ENCODE measurements around the gene SCN1B. TPM values are rescaled to one million over a fixed set of nuclear protein-coding genes. Genes with fewer than 3 reads are reported as not detected.

The SCN1B gene
- polyA plus RNA-seq, 2 of the 4 experiments (the other 2 are of a cell fraction), result 11.0 to 11.3 TPM

DNA sequence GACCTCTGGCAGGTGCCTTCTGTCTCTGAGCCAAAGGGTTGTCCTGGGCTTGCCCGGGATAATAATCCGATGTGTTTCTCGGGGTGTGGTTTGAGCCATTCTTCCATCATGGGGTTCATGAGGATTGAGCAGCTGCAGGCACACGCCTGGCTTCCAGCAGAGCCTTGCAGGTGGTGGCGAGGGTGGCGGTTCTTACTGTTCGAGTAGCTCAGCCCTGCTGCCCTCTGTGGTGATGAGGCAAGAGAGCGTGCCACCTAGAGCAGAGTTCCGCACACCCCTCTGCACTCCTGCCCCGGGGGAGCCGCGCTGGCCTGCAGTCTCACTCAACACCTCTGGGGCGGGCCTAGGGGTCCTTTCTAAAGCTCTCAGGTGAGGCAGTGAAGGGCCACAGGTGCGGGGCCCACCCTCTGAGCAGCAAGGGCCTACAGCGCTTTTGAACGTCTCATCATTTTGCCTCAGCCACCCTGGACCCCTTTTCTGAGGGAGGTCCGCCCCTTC is 3.8 kb downstream of the SCN1B start:
- DNase-seq (ENCODE audit: low read depth in 1 of 2, low spot score in 1 of 2) (no peak), ATAC-seq (no peak), FAIRE-seq (no peak)
- H3K9me3 ChIP-seq, result no peaks in the 10 kb centered on the region
- H3K4me1 ChIP-seq, result peaks cover 8% of the 10 kb centered on the region
- POLR2A ChIA-PET, result no interaction called here
- no peak overlapping the region for H3K27ac ChIP-seq
- no peak overlapping the region for H3K4me2 ChIP-seq
- CTCF ChIA-PET, result interaction anchor here (0.9 to 48.0 kb wide), 8 partner anchors 13 to 108 kb away, joined by 3 to 1860 read pairs (median 6); partner anchors contain the start of genes FXYD7, GRAMD1A, LGI4 and ZNF792
- TF ChIP-seq TFCP2L1 (CRISPR knock-in tag; IDR thresholded peaks at IDR 0.05) (no peak), ZNF302 (CRISPR knock-in tag; IDR thresholded peaks at IDR 0.05) (no peak), HOXB13 (CRISPR knock-in tag; IDR thresholded peaks at IDR 0.05; ENCODE audit: low read depth) (no peak), EHMT2 (IDR thresholded peaks at IDR 0.05; ENCODE audit: low read depth) (no peak), CHD4 (IDR thresholded peaks at IDR 0.05; ENCODE audit: borderline replicate concordance) (no peak), ESRRA (IDR thresholded peaks at IDR 0.05; ENCODE audit: borderline replicate concordance, low read length) (no peak)
- TF ChIP-seq, protein P1, sequence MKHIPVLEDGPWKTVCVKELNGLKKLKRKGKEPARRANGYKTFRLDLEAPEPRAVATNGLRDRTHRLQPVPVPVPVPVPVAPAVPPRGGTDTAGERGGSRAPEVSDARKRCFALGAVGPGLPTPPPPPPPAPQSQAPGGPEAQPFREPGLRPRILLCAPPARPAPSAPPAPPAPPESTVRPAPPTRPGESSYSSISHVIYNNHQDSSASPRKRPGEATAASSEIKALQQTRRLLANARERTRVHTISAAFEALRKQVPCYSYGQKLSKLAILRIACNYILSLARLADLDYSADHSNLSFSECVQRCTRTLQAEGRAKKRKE (CRISPR knock-in tag; IDR thresholded peaks at IDR 0.05; ENCODE audit: low read depth), result no peak
- TF ChIP-seq, protein P2, sequence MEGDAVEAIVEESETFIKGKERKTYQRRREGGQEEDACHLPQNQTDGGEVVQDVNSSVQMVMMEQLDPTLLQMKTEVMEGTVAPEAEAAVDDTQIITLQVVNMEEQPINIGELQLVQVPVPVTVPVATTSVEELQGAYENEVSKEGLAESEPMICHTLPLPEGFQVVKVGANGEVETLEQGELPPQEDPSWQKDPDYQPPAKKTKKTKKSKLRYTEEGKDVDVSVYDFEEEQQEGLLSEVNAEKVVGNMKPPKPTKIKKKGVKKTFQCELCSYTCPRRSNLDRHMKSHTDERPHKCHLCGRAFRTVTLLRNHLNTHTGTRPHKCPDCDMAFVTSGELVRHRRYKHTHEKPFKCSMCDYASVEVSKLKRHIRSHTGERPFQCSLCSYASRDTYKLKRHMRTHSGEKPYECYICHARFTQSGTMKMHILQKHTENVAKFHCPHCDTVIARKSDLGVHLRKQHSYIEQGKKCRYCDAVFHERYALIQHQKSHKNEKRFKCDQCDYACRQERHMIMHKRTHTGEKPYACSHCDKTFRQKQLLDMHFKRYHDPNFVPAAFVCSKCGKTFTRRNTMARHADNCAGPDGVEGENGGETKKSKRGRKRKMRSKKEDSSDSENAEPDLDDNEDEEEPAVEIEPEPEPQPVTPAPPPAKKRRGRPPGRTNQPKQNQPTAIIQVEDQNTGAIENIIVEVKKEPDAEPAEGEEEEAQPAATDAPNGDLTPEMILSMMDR (IDR thresholded peaks at IDR 0.05), result no peak
- H3K4me3 ChIP-seq, result no peak overlapping the region
- WGBS (ENCODE audit: missing lambda C conversion rate), result 93% methylated on average over 17 of the region's 17 CpGs

DNA sequence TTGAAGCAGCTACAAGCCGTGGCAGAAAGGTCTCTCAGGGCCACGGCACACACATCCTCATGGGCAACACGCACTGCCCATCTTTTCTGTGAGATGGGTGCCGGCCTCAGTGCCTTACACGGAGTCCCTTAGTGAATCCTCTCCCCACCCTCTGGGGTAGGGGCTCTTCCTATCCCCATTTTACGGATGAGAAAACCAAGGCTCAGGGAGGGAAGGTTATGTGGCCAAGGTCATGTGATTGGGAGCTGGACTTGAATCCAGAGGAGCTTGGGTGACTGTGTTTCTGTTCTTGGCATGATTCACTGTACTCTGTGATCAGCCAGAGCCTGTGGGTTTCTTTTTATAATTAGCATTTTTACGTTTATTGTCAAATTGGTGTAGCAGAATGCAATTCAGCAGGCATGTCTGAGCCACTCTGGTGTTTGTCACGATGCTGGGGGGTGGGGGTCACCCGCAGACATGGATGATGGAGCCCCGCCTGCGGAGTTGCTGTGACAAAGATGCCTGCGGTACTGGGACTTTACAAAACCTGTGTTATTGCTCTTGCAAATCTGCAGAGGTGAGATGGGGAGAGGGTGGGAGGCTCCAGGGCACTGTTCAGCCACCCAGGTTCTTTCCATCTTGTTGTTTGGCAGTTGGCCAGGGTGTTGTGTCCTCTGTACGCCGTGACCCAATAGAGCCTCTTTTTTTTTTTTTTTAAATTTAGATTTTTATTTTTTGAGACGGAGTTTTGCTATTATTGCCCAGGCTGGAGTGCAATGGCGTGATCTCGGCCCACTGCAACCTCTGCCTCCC is 4.5 kb downstream of the SCN1B start:
- Histone ChIP-seq H3K4me2 (no peak overlapping the region), H3K4me1 (peaks cover 2% of the 10 kb centered on the region), H3K9me3 (no peaks in the 10 kb centered on the region), H3K4me3 (no peak overlapping the region), H3K27ac (no peak overlapping the region)
- WGBS (ENCODE audit: missing lambda C conversion rate), result 89% methylated on average over 17 of the region's 17 CpGs
- no peak for FAIRE-seq
- no peak for ATAC-seq
- ChIA-PET CTCF (interaction anchor here (0.9 to 48.0 kb wide), 8 partner anchors 13 to 108 kb away, joined by 3 to 1860 read pairs (median 6); partner anchors contain the start of genes FXYD7, GRAMD1A, LGI4 and ZNF792), POLR2A (no interaction called here)
- TF ChIP-seq, protein P1 (CRISPR knock-in tag; IDR thresholded peaks at IDR 0.05; ENCODE audit: low read depth), result no peak
- peak; percentile 87 for TF ChIP-seq ESRRA (IDR thresholded peaks at IDR 0.05; ENCODE audit: borderline replicate concordance, low read length)
- no peak for DNase-seq (ENCODE audit: low read depth in 1 of 2, low spot score in 1 of 2)

DNA sequence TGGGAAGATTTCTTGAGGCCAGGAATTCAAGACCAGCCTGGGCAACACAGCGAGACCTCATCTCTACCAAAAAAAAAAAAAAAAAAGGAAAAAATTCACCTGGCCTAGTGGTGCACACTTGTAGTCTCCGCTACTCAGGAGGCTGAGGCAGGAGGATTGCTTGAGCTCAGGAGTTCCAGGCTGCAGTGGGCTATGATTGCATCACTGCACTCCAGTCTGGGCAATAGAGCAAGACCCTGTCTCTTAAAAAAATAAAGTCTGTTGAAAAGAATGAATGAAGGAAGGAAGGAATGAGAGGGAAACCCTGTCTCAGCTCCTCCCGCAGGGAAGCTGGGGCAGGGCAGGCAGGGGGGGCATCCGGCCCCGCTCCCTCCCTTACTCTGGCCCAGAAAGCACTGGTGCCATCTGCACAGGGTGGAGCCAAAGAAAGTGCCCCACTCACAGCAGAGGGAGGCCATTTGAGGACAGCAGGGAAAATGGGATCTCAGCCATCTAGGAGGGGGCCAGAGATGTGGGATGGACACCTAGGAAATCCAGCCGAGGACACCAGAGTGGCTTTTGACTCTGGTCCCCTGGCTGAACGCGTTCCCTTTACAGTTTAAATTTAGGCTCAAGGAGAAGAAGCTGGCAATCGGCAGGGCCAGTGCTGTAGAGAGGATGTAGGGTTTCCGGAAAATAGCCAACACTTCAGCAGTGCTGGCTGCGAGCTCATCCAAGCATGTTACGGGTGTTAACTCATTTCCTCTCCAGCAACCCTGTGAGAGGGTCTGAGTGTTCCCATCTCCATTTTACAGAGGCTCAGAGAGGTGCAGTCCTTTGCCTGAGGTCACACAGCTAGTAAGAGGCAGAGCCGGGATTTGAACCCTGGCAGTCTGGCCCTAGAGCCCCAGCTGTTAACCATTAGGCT is 7.7 kb downstream of the SCN1B start:
- H3K27ac ChIP-seq, result no peak overlapping the region
- H3K9me3 ChIP-seq, result no peaks in the 10 kb centered on the region
- no peak for FAIRE-seq
- ChIA-PET POLR2A (interaction anchor here (0.6 to 1.0 kb wide), 2 partner anchors 35 to 39 kb away, joined by 3 to 4 read pairs; no protein-coding TSS in a partner anchor), CTCF (interaction anchor here (0.7 to 14.6 kb wide), 10 partner anchors 9 to 104 kb away, joined by 3 to 182 read pairs (median 6); no protein-coding TSS in a partner anchor)
- TF ChIP-seq ZFP36 (IDR thresholded peaks at IDR 0.05; ENCODE audit: borderline replicate concordance, partially characterized antibody), result peak; percentile 63
- TF ChIP-seq, protein P3, sequence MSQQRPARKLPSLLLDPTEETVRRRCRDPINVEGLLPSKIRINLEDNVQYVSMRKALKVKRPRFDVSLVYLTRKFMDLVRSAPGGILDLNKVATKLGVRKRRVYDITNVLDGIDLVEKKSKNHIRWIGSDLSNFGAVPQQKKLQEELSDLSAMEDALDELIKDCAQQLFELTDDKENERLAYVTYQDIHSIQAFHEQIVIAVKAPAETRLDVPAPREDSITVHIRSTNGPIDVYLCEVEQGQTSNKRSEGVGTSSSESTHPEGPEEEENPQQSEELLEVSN (IDR thresholded peaks at IDR 0.05; ENCODE audit: borderline replicate concordance, low read depth), result no peak
- TF ChIP-seq TP53 (CRISPR knock-in tag; IDR thresholded peaks at IDR 0.05), result no peak
- no peak overlapping the region for H3K4me2 ChIP-seq
- DNase-seq (ENCODE audit: low read depth in 1 of 2, low spot score in 1 of 2), result no peak
- H3K4me3 ChIP-seq, result no peak overlapping the region
- no peak for ATAC-seq
- WGBS (ENCODE audit: missing lambda C conversion rate), result 89% methylated on average over 13 of the region's 13 CpGs
- peaks cover 21% of the 10 kb centered on the region for H3K4me1 ChIP-seq
